HepG2 (cell line): ENCODE results near the gene XRCC2. TPM values are rescaled to one million over a fixed set of nuclear protein-coding genes. Genes with fewer than 3 reads are reported as not detected.

Experiments
- ATAC-seq: fragments of 200-7000 bp; cut with Tn5 transposase; 3 replicates; pipeline ENCODE4 v1.9.1; 2020; ENCODE audit warnings: mild to moderate bottlenecking, moderate library complexity
- BruUV-seq: library from RNA; stranded (reverse); fragments of 400-500 nt; replicated peaks from 2 replicates; lab custom pipeline; 2021; lab: Mats Ljungman, UMichigan
- CTCF ChIA-PET: fragments of 300-600 bp; formaldehyde crosslinking; extraction: SDS; loops from one replicate; lab custom pipeline; 2021; ENCODE audit warnings: low total read pairs, inconsistent platforms, low intra/inter-chr PET ratio; lab: Yijun Ruan, JAX
- POLR2A ChIA-PET: fragments of 350-600 bp; sonication (Branson Sonifier 250); formaldehyde crosslinking; loops from one replicate; lab custom pipeline; 2020; ENCODE audit warnings: antibody characterized with exemption, inconsistent platforms; lab: Yijun Ruan, JAX
- DNase-seq: peaks from one replicate; pipeline ENCODE4 v3.0.0-alpha.2; 2015; ENCODE audit warnings: low spot score
- FAIRE-seq: peaks from 3 replicates; lab custom pipeline; 2011; peaks lifted over from hg19 to GRCh38; lab: Jason Lieb, UNC
- H2AFZ ChIP-seq: one replicate; pipeline ENCODE4 v1.6.1; 2011; ENCODE audit warnings: low read length, inconsistent platforms
- H3K27ac ChIP-seq: fragments of 300-600 bp; 3 replicates; pipeline ENCODE4 v1.8.0; 2011; ENCODE audit warnings: mixed run types, mild to moderate bottlenecking, mixed read lengths, low read length, inconsistent platforms; ENCODE audit not compliant: insufficient read depth; ENCODE audit errors: extremely low read length
- H3K27me3 ChIP-seq, 2 experiments: fragments of 200-600 bp in 1 of 2; 2 replicates in 1 of 2; 3 replicates in 1 of 2; pipeline versions ENCODE4 v1.6.0 to v1.8.0; 2011; ENCODE audit warnings: low read length in 2 of 2, mild to moderate bottlenecking in 2 of 2, moderate library complexity in 2 of 2, inconsistent platforms in 1 of 2; ENCODE audit not compliant: insufficient read depth in 2 of 2, control insufficient read depth in 1 of 2
- H3K36me3 ChIP-seq, 2 experiments: fragments of 200-600 bp in 1 of 2; replicated peaks in 1 of 2; 2 replicates in 1 of 2; 3 replicates in 1 of 2; pipeline versions ENCODE4 v1.5.1 to v1.8.0; 2011; ENCODE audit warnings: low read length in 2 of 2, inconsistent platforms in 1 of 2; ENCODE audit not compliant: insufficient read depth in 2 of 2, control insufficient read depth in 1 of 2
- H3K4me1 ChIP-seq: 2 replicates; pipeline ENCODE4 v1.5.1; 2012; ENCODE audit warnings: low read length, inconsistent platforms; ENCODE audit not compliant: insufficient read depth
- H3K4me2 ChIP-seq: 2 replicates; pipeline ENCODE4 v1.6.0; 2011; ENCODE audit warnings: low read depth, low read length, inconsistent platforms
- H3K4me3 ChIP-seq, 3 experiments: fragments of 200-600 bp in 1 of 3; sonication (generic), shearing (Covaris generic) in 1 of 3; replicated peaks in 1 of 3; 2 replicates each; pipeline ENCODE4 v1.5.1; 2011 to 2016; ENCODE audit warnings: low read length in 3 of 3, inconsistent platforms in 2 of 3, low read depth in 2 of 3, mild to moderate bottlenecking in 2 of 3, control low read depth in 1 of 3, mixed read lengths in 1 of 3; ENCODE audit not compliant: insufficient read depth in 1 of 3
- H3K79me2 ChIP-seq: one replicate; pipeline ENCODE4 v1.6.1; 2011; ENCODE audit warnings: low read length, inconsistent platforms; ENCODE audit not compliant: insufficient read depth
- H3K9ac ChIP-seq: 2 replicates; pipeline ENCODE4 v1.6.0; 2011; ENCODE audit warnings: mild to moderate bottlenecking, low read depth, low read length, inconsistent platforms; ENCODE audit not compliant: insufficient read depth
- H3K9me3 ChIP-seq: 2 replicates; pipeline ENCODE4 v1.5.1; 2012; ENCODE audit warnings: mild to moderate bottlenecking, low read length
- H4K20me1 ChIP-seq: 2 replicates; pipeline ENCODE4 v1.6.0; 2011; ENCODE audit warnings: inconsistent platforms, mild to moderate bottlenecking, low read length, moderate library complexity; ENCODE audit not compliant: insufficient read depth
- ARNTL ChIP-seq: sonication (generic); formaldehyde crosslinking; IDR thresholded peaks from 2 replicates; pipeline ENCODE4 v1.4.0; 2020; ENCODE audit warnings: mild to moderate bottlenecking, missing genetic modification reagents
- BHLHE40 ChIP-seq: IDR thresholded peaks from 2 replicates; pipeline ENCODE4 v1.6.1; 2011; ENCODE audit warnings: low read length, improper control_type of control experiment
- KDM1A ChIP-seq: IDR thresholded peaks from 2 replicates; pipeline ENCODE4 v1.6.1; 2016; ENCODE audit warnings: missing compliant biosample characterization
- PITX1 ChIP-seq: sonication (generic); formaldehyde crosslinking; IDR thresholded peaks from 2 replicates; pipeline ENCODE4 v1.5.1; 2020; ENCODE audit warnings: mild to moderate bottlenecking, missing genetic modification reagents
- PPARG ChIP-seq: conservative IDR thresholded peaks from 2 replicates; pipeline ENCODE4 v1.6.1; 2016; ENCODE audit warnings: missing biosample characterization, missing genetic modification reagents
- SIN3A ChIP-seq: IDR thresholded peaks from 2 replicates; pipeline ENCODE4 v1.6.1; 2011; ENCODE audit warnings: low read depth, mild to moderate bottlenecking, control low read depth, low read length, borderline replicate concordance
- ZFP37 ChIP-seq: sonication (generic); formaldehyde crosslinking; IDR thresholded peaks from 2 replicates; pipeline ENCODE4 v1.4.0; 2020; ENCODE audit warnings: missing genetic modification reagents, borderline replicate concordance
- ZNF432 ChIP-seq: sonication (generic); formaldehyde crosslinking; IDR thresholded peaks from 2 replicates; pipeline ENCODE4 v1.5.0; 2020; ENCODE audit warnings: missing genetic modification reagents, mild to moderate bottlenecking, borderline replicate concordance
- ZNF614 ChIP-seq: IDR thresholded peaks from 2 replicates; pipeline ENCODE4 v1.6.1; 2018; ENCODE audit warnings: missing biosample characterization, missing genetic modification reagents, inconsistent platforms, borderline replicate concordance
- ZNF616 ChIP-seq: sonication (generic); formaldehyde crosslinking; IDR thresholded peaks from 2 replicates; pipeline ENCODE4 v1.5.0; 2020; ENCODE audit warnings: low read depth, mild to moderate bottlenecking, missing genetic modification reagents
- ZNF629 ChIP-seq: sonication (generic); formaldehyde crosslinking; conservative IDR thresholded peaks from 2 replicates; pipeline ENCODE4 v1.5.0; 2020; ENCODE audit warnings: missing genetic modification reagents
- ZNF660 ChIP-seq: sonication (generic); formaldehyde crosslinking; IDR thresholded peaks from 2 replicates; pipeline ENCODE4 v1.5.1; 2020; ENCODE audit warnings: mild to moderate bottlenecking, low read depth, missing genetic modification reagents, borderline replicate concordance
- ZNF709 ChIP-seq: sonication (generic); formaldehyde crosslinking; IDR thresholded peaks from 2 replicates; pipeline ENCODE4 v1.5.0; 2020; ENCODE audit warnings: mild to moderate bottlenecking, missing genetic modification reagents
- ZNF766 ChIP-seq: sonication (generic); formaldehyde crosslinking; IDR thresholded peaks from 2 replicates; pipeline ENCODE4 v1.5.0; 2020; ENCODE audit warnings: missing genetic modification reagents, borderline replicate concordance
- WGBS: methylation state at CpG from one replicate; pipeline ENCODE4 v1.1.6; 2017; ENCODE audit warnings: low lambda C conversion rate; 5-methylcytosine and 5-hydroxymethylcytosine counted together
- in situ Hi-C: cut with HindIII; loops from 2 replicates; pipeline ENCODE4 v1.10.0; 2017; ENCODE audit warnings: low pct_unique_long_range_greater_than_20kb; ENCODE audit not compliant: extremely low pct_ligation_motif_present
- intact Hi-C: fragments of 100-400 bp; cut with micrococcal nuclease; formaldehyde crosslinking; loops from one replicate; pipeline ENCODE4 v1.10.0; 2022; ENCODE audit not compliant: unreplicated experiment
- polyA plus RNA-seq, 8 experiments: library from polyadenylated mRNA; depleted of rRNA in 3 of 8; stranded (reverse) in 7 of 8; unstranded in 1 of 8; fragments of >200 nt; fragmentation: Illumina TruSeq in 4 of 8; extraction: Trizol in 4 of 8; gene quantifications; 2 replicates each; pipeline versions ENCODE4 v1.2.1 to v1.2.3, GENCODE V29; 2011 to 2016; ENCODE audit warnings: low read depth in 4 of 8, missing spikeins in 1 of 8, mixed read lengths in 1 of 8; ENCODE audit not compliant: insufficient read depth in 1 of 8
- total RNA-seq, 5 experiments: library from RNA; depleted of rRNA; stranded (reverse); fragments of >200 nt; fragmentation: Illumina TruSeq; extraction: Trizol; gene quantifications; 2 replicates each; pipeline ENCODE4 v1.2.3, GENCODE V29; 2016; ENCODE audit warnings: low read depth in 1 of 5
- TF ChIP-seq, protein P1 (sequence below): sonication (generic); formaldehyde crosslinking; IDR thresholded peaks from 2 replicates; pipeline ENCODE4 v1.5.1; 2020; ENCODE audit warnings: missing genetic modification reagents, mild to moderate bottlenecking, borderline replicate concordance
- TF ChIP-seq, protein P2 (sequence below): sonication (generic); formaldehyde crosslinking; IDR thresholded peaks from 2 replicates; pipeline ENCODE4 v1.8.0; 2022; ENCODE audit warnings: mild to moderate bottlenecking, missing genetic modification reagents, moderate library complexity
- TF ChIP-seq, protein P3 (sequence below): sonication (generic); formaldehyde crosslinking; conservative IDR thresholded peaks from 2 replicates; pipeline ENCODE4 v1.4.0; 2020; ENCODE audit warnings: missing genetic modification reagents
- TF ChIP-seq, protein P4 (sequence below): sonication (generic); formaldehyde crosslinking; conservative IDR thresholded peaks from 2 replicates; pipeline ENCODE4 v1.8.0; 2022; ENCODE audit warnings: mild to moderate bottlenecking, moderate library complexity, missing genetic modification reagents
- TF ChIP-seq, protein P5 (sequence below): IDR thresholded peaks from 2 replicates; pipeline ENCODE4 v1.6.1; 2016; ENCODE audit warnings: missing compliant biosample characterization, missing genetic modification reagents, borderline replicate concordance

Gene XRCC2
- total and polyA plus RNA-seq, 2 of the 13 experiments (the other 11 are each of a cell fraction or from before 2014, with no cell fraction given): 3.8 to 14.5 TPM

DNA sequence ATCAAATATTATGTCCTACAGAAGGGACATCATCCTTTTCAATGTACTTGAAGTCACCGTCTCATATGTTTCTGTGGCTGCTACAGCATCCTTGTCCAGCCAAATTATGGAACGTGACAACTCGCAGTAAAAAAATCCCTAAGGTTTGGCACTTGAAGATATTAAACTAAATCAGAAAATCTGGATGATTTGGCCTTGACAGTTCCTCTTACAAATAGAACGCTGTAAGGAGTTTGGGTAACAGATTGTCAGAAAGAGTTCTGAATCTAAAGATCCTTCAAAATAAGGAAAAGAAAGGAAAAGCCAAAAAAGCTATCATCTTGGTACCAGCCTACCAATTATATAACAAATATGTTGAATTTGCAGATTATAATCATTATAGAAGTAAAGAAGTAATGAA, 21.0 kb downstream of the XRCC2 start:
- Histone ChIP-seq H3K9ac (no peak overlapping the region), H3K27me3 (no peaks in the 10 kb centered on the region), H3K36me3 (peaks cover 2 to 30% of the 10 kb centered on the region in 2 experiments; a peak in 2 of 5 replicates), H3K9me3 (no peaks in the 10 kb centered on the region), H3K27ac (no peak overlapping the region), H3K79me2 (peaks cover 3% of the 10 kb centered on the region), H3K4me2 (no peak overlapping the region), H2AFZ (no peak overlapping the region), H3K4me3 (no peak overlapping the region), H3K4me1 (no peaks in the 10 kb centered on the region), H4K20me1 (no peaks in the 10 kb centered on the region)
- in situ Hi-C loops (no loop called here), intact Hi-C loops (no loop called here)
- CTCF ChIA-PET: no interaction called here
- no peak for DNase-seq
- POLR2A ChIA-PET: no interaction called here
- FAIRE-seq: no peak
- TF ChIP-seq PITX1 (CRISPR knock-in tag) (no peak), ARNTL (CRISPR knock-in tag) (no peak), ZNF660 (CRISPR knock-in tag) (no peak), ZNF709 (CRISPR knock-in tag) (no peak), KDM1A (CRISPR knock-in tag) (no peak), ZNF766 (no peak), ZNF629 (CRISPR knock-in tag) (no peak), SIN3A (no peak), ZFP37 (CRISPR knock-in tag) (no peak), BHLHE40 (no peak), ZNF616 (CRISPR knock-in tag) (no peak), ZNF432 (CRISPR knock-in tag) (no peak), ZNF614 (no peak), PPARG (CRISPR knock-in tag) (no peak)
- TF ChIP-seq, protein P1, sequence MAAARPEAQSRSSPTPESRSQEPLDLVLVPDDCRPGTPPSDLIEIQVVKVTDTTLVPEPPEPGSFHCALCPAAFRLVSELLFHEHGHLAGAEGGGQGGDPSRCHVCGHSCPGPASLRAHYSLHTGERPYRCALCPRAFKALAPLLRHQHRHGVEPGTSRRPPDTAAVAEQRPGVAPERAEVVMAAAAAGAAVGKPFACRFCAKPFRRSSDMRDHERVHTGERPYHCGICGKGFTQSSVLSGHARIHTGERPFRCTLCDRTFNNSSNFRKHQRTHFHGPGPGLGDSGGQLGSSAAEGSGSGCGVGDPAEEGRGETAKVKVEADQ: no peak
- TF ChIP-seq, protein P2, sequence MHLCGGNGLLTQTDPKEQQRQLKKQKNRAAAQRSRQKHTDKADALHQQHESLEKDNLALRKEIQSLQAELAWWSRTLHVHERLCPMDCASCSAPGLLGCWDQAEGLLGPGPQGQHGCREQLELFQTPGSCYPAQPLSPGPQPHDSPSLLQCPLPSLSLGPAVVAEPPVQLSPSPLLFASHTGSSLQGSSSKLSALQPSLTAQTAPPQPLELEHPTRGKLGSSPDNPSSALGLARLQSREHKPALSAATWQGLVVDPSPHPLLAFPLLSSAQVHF (CRISPR knock-in tag): no peak
- TF ChIP-seq, protein P3, sequence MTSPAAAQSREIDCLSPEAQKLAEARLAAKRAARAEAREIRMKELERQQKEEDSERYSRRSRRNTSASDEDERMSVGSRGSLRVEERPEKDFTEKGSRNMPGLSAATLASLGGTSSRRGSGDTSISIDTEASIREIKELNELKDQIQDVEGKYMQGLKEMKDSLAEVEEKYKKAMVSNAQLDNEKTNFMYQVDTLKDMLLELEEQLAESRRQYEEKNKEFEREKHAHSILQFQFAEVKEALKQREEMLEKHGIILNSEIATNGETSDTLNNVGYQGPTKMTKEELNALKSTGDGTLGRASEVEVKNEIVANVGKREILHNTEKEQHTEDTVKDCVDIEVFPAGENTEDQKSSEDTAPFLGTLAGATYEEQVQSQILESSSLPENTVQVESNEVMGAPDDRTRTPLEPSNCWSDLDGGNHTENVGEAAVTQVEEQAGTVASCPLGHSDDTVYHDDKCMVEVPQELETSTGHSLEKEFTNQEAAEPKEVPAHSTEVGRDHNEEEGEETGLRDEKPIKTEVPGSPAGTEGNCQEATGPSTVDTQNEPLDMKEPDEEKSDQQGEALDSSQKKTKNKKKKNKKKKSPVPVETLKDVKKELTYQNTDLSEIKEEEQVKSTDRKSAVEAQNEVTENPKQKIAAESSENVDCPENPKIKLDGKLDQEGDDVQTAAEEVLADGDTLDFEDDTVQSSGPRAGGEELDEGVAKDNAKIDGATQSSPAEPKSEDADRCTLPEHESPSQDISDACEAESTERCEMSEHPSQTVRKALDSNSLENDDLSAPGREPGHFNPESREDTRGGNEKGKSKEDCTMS: no peak
- TF ChIP-seq, protein P4, sequence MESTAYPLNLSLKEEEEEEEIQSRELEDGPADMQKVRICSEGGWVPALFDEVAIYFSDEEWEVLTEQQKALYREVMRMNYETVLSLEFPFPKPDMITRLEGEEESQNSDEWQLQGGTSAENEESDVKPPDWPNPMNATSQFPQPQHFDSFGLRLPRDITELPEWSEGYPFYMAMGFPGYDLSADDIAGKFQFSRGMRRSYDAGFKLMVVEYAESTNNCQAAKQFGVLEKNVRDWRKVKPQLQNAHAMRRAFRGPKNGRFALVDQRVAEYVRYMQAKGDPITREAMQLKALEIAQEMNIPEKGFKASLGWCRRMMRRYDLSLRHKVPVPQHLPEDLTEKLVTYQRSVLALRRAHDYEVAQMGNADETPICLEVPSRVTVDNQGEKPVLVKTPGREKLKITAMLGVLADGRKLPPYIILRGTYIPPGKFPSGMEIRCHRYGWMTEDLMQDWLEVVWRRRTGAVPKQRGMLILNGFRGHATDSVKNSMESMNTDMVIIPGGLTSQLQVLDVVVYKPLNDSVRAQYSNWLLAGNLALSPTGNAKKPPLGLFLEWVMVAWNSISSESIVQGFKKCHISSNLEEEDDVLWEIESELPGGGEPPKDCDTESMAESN: no peak
- TF ChIP-seq, protein P5, sequence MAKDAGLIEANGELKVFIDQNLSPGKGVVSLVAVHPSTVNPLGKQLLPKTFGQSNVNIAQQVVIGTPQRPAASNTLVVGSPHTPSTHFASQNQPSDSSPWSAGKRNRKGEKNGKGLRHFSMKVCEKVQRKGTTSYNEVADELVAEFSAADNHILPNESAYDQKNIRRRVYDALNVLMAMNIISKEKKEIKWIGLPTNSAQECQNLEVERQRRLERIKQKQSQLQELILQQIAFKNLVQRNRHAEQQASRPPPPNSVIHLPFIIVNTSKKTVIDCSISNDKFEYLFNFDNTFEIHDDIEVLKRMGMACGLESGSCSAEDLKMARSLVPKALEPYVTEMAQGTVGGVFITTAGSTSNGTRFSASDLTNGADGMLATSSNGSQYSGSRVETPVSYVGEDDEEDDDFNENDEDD: no peak
- WGBS: over 99% methylated on average over 4 of the region's 4 CpGs
- no TSS peak for BruUV-seq
- no peak for ATAC-seq
